Measurements from ENCODE around the gene SMOC1. TPM values are rescaled to one million over a fixed set of nuclear protein-coding genes. Genes with fewer than 3 reads are reported as not detected.

SMOC1 gene
- total RNA-seq, 1 experiment from 2014 or later: 0.68 TPM

DNA sequence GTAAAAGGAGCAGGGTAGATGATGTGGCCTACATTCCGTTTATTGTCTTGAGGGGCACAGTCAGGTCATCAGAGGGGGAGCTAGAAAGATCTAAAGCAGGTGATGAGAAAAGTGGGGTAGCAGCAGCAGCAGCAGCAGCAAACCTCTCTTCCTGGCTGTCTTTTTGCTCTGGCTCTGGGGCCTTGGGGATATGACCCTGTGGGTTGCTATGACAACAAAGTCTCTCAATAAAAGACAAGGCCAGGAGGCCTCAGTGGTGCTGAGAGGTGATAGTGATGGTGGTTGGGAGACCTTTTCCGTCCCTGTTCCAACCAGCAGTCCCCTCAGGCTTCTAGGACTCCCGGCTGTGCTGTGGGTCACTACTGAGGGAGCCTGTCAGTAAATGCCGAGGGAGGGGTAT lies 170.9 kb downstream of the SMOC1 start:
- Histone ChIP-seq H3K23ac (ENCODE audit: insufficient read length, low read depth, low read length) (no peak overlapping the region), H4K8ac (replicated peaks; ENCODE audit: insufficient read length, low read depth, low read length) (no peak overlapping the region), H3K18ac (ENCODE audit: insufficient read length, low read depth, low read length) (no peak overlapping the region), H2BK20ac (ENCODE audit: low read depth, low read length, poor library complexity, severe bottlenecking) (no peak overlapping the region), H3K79me2 (ENCODE audit: insufficient read depth, low read length) (no peaks in the 10 kb centered on the region), H2AK5ac (ENCODE audit: insufficient read length, low read length) (no peak overlapping the region), H4K91ac (ENCODE audit: insufficient read length, low read depth, low read length) (no peak overlapping the region), H2BK5ac (ENCODE audit: insufficient read length, low read length) (no peak overlapping the region), H3K56ac (ENCODE audit: insufficient read length, low read depth, low read length) (no peak overlapping the region), H3K27ac (ENCODE audit: insufficient read length, low read depth, low read length) (no peak overlapping the region), H3K23me2 (ENCODE audit: insufficient read length, low read depth, low read length, poor library complexity, severe bottlenecking) (no peaks in the 10 kb centered on the region), H2BK15ac (ENCODE audit: low read depth, low read length) (no peak overlapping the region), H3K4me1 (ENCODE audit: insufficient read depth, low read length) (no peaks in the 10 kb centered on the region; the same call in 1 of the 2 replicates), H4K20me1 (ENCODE audit: control insufficient read depth, insufficient read depth, insufficient read length) (no peaks in the 10 kb centered on the region), H3K4ac (ENCODE audit: low read depth, low read length) (no peak overlapping the region), H2BK120ac (ENCODE audit: low read depth, low read length, poor library complexity, severe bottlenecking) (no peak overlapping the region), H3T11ph (ENCODE audit: low read length) (no peak overlapping the region), H3K4me2 (ENCODE audit: insufficient read depth, insufficient read length, low read length) (no peak overlapping the region), H3K14ac (ENCODE audit: insufficient read depth, low read length) (no peak overlapping the region), H3K27me3 (ENCODE audit: insufficient read depth, low read length) (no peaks in the 10 kb centered on the region), H3K9me3 (ENCODE audit: control insufficient read depth, low read depth, low read length) (no peaks in the 10 kb centered on the region), H2BK12ac (ENCODE audit: insufficient read length, low read depth, low read length) (no peak overlapping the region), H3K9ac (ENCODE audit: extremely low read depth, insufficient read length, low read length) (no peak overlapping the region), H2AFZ (ENCODE audit: low read length) (no peak overlapping the region), H4K5ac (ENCODE audit: insufficient read length, low read depth, low read length) (no peak overlapping the region), H3K79me1 (ENCODE audit: insufficient read depth, low read depth, low read length, poor library complexity, severe bottlenecking) (no peaks in the 10 kb centered on the region)
- Mint-ChIP-seq H3K4me1 (peaks cover 6 to 8% of the 10 kb centered on the region in 2 experiments), H3K27me3 (ENCODE audit: low read depth) (peaks cover 3% of the 10 kb centered on the region; the same call in 1 of the 2 replicates), H3K4me3 (no peak overlapping the region), H3K27ac (no peak overlapping the region), H3K9me3 (no peaks in the 10 kb centered on the region), H3K36me3 (ENCODE audit: insufficient read depth in 1 of 3, low read depth in 3 of 3) (no peaks in the 10 kb centered on the region)
- TF ChIP-seq, protein P1, sequence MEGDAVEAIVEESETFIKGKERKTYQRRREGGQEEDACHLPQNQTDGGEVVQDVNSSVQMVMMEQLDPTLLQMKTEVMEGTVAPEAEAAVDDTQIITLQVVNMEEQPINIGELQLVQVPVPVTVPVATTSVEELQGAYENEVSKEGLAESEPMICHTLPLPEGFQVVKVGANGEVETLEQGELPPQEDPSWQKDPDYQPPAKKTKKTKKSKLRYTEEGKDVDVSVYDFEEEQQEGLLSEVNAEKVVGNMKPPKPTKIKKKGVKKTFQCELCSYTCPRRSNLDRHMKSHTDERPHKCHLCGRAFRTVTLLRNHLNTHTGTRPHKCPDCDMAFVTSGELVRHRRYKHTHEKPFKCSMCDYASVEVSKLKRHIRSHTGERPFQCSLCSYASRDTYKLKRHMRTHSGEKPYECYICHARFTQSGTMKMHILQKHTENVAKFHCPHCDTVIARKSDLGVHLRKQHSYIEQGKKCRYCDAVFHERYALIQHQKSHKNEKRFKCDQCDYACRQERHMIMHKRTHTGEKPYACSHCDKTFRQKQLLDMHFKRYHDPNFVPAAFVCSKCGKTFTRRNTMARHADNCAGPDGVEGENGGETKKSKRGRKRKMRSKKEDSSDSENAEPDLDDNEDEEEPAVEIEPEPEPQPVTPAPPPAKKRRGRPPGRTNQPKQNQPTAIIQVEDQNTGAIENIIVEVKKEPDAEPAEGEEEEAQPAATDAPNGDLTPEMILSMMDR (conservative IDR thresholded peaks at IDR 0.05): no peak
- DNase-seq: no peak
- WGBS (ENCODE audit: extremely low coverage, insufficient read length, low lambda C conversion rate): no CpG with 5 or more reads among the region's 4 CpGs

All from H9 (cell line).